ENCODE data around the gene KNSTRN.

Gene KNSTRN

DNA sequence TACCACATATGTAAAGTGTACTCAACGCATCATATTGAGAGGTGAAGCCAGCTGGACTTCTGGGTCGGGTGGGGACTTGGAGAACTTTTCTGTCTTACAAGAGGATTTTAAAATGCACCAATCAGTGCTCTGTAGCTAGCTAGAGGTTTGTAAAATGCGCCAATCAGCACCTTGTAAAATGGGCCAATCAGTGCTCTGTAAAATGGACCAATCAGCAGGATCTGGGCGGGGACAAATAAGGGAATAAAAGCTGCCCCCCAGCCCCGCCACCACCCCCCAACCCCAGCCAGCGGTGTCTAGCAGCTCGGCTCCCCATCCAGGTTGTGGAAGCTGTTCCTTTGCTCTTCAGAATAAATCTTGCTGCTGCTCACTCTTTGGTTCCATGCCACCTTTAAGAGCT lies 16.8 kb downstream of the KNSTRN start:
- DNase-seq = no peak

DNA sequence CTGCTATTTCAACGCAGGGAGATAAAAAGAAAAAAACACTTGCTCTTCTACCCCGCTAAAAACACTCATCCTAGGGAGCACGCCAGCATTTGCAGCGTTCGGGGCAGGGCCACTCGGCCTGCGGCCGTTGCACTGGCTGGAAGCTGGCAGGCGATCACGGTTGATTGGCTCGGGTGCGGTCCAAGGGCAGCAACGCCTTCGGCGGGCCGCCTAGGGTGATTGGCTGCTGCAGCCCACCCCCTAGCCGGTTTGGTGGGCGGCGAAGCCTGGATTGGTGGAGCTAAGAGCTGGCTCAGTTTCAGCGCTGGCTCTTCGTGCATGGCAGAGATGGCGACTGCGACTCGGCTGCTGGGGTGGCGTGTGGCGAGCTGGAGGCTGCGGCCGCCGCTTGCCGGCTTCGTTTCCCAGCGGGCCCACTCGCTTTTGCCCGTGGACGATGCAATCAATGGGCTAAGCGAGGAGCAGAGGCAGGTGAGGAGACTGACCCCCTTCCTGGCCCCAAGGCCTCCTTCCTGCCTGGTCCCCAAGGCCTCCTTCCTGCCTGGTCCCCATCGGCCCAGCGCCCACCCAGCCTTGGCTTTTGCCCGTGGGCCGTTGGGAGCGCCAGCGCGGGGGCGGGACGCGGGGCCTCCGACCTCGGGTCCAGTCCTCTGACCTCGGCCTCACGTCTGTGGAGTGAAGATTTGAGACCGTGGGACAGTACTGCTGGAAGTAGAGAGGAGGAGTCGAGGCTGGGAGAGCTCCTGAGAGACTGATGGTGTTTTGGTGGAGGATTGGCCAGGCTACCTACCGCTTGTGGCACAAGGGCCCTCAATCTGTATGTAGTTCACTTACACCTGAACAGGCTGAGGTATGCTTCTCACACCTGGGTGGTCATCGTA lies 23.2 kb downstream of the KNSTRN start, which contains the start of gene IVD:
Gene IVD, plus strand, starts transcription at position 295 of the 881 bp plus-strand sequence. Its CDS starts 33 bp downstream, at position 328.
- DNase-seq = peak; percentile 96

DNA sequence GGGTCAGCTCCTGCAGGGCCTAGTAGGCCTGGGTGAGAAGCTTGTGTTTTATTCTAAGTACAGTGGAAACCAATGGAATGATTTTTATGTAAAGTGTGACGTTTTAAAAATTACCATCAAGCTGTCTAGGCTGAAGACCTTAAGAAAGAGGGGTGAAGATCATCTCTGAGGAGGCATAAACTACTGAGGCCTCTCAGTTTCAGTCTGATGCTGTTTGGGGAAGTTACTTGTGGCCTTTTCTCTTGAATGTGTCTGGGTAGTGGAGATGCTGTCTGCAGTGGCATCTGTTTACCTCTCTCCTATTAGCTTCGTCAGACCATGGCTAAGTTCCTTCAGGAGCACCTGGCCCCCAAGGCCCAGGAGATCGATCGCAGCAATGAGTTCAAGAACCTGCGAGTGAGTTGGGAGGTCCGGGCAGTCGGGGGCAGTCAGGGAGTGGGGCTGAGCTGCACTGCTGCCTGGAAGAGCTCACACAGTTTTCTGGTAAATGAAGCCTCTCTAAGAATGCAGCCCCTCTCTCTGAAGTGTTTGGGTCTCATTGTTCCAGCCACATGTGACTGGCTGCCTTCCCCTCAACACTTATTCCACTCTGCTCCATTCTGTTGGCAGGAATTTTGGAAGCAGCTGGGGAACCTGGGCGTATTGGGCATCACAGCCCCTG lies 24.9 kb downstream of the KNSTRN start:
- no peak for DNase-seq

DNA sequence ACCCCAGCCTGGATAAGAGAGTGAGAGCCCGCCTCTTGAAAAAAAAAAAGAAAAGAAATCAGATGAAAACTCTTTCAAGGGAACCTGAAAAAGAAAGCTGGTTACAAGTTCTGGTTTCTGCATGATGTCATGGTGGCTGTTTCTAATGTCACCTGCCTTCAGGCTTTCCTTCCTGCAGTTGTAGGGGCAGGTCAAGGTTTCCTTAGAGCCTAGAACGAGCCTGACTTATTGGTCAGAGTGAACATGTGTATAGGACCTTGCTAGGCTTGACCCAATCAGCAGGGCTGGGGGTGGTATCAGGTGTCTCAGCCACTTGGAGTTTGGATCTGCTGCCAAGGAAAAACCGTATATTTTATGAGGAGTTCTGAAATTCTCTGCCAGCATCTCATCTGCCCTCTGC lies 26.8 kb downstream of the KNSTRN start:
- no peak for DNase-seq

DNA sequence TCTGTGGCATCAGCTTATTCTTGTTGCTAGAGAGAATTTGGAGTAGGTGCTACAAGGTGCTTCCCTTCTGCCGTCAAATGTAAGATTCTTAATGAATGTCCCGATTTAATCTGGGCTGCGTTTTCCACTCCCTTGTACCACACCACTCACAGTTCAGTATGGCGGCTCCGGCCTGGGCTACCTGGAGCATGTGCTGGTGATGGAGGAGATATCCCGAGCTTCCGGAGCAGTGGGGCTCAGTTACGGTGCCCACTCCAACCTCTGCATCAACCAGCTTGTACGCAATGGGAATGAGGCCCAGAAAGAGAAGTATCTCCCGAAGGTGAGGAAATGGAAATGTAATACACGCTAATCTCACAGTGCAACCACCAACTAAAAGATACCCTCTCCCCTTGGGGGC lies 28.0 kb downstream of the KNSTRN start:
- DNase-seq = no peak

DNA sequence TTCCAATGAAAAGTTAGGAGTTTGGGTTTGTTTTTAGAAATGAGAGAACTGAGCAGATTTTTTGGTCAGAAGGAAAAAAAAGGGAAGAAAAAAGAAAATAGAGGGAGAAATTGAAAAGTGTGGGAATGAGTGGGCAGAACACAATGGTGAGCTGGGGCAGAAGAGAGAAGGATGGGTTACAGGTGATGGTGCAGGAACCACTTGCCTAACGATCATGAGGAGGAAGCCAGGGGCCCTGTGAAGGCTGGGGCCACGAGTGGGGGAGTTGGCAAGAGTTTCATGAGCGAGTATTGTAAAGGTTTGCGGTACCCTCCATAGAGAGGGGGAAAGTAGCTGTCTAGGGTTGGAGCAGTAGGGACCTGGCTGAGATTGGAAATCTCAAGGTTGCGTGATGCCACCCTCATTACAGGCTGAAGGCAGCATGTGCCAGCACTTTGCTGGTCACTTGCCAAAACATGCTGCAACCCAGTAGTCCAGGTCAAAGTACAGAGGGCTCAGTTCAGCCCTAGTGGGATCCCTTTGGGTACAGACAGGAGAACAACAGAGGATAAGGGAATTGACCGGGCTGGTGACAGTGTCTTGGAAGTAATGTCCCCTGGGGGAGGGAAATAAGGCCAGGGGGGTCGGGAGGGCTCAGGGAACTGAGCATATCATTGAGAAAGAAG lies 29.7 kb downstream of the KNSTRN start:
- DNase-seq = no peak

DNA sequence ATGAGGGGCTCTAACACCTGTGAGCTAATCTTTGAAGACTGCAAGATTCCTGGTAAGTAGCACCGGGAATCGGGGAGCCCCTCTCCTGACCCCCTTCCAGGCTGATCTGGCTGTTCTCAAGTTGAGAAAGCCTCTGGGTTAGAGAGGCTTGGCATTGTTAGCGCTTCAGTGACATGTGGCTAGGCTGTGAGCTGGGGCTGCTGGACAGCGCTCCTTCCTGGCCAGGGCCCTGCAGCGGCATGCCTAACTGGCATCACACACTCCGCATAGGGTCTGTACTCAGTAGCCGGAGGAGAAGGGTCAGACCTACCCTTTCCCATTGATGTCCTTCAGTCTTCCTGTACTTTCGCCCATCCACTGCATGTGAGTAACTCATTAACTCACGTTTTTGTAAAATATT lies 30.5 kb downstream of the KNSTRN start:
- no peak for DNase-seq

DNA sequence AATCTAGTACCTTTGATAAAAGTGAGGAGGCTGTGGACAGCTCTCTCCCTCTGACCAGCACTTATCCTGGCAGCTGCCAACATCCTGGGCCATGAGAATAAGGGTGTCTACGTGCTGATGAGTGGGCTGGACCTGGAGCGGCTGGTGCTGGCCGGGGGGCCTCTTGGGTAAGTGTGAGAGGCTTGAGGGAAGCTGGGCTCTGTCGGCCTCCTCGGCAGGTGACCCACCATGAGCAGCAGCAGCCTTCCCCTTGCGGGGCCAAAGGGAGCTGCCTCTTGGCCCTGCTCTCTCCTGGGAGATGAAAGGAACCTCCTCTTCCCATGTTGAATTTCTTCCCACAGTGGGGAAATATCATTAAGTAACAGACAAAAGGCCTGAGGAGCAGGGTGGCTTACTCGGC lies 32.3 kb downstream of the KNSTRN start:
- DNase-seq = no peak

DNA sequence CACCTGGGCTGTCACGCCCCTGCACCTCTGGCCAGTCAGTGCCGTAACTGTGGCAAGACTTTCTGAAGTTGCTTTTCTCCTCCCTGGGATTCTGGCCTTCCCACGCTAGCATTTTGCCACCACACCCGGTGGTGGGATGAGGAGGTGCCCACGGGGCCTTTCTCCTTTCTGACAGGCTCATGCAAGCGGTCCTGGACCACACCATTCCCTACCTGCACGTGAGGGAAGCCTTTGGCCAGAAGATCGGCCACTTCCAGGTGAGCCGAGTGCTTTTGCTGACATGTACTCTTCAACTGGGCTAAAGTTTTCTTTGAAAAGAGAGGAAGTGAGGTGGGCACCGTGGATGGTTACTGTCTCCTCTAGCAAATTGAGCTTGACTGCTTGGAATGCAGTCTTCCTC lies 32.7 kb downstream of the KNSTRN start:
- DNase-seq = no peak

DNA sequence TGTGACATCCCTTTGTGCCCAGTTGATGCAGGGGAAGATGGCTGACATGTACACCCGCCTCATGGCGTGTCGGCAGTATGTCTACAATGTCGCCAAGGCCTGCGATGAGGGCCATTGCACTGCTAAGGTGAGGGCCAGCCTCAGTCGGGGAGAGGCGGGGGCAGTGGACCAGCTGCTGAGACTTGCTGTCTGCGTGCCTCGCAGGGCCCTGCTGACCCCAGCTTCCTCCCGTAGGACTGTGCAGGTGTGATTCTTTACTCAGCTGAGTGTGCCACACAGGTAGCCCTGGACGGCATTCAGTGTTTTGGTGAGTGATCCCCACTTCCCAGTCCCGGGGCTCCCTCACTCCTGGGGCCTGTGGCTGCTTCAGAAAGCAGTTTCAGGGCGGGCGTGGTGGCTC lies 33.5 kb downstream of the KNSTRN start:
- DNase-seq = no peak

DNA sequence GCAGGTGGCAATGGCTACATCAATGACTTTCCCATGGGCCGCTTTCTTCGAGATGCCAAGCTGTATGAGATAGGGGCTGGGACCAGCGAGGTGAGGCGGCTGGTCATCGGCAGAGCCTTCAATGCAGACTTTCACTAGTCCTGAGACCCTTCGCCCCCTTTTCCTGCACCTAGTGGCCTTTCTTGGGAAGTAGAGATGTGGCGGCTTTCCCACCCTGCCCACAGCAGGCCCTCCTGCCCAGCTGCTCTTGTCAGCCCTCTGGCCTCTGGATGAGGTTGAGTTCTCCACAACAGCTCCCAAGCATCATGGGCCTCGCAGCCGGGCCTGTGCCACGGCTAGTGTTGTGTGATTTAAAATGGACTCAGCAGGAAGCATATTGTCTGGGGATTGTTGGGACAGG lies 35.6 kb downstream of the KNSTRN start:
- no peak for DNase-seq

DNA sequence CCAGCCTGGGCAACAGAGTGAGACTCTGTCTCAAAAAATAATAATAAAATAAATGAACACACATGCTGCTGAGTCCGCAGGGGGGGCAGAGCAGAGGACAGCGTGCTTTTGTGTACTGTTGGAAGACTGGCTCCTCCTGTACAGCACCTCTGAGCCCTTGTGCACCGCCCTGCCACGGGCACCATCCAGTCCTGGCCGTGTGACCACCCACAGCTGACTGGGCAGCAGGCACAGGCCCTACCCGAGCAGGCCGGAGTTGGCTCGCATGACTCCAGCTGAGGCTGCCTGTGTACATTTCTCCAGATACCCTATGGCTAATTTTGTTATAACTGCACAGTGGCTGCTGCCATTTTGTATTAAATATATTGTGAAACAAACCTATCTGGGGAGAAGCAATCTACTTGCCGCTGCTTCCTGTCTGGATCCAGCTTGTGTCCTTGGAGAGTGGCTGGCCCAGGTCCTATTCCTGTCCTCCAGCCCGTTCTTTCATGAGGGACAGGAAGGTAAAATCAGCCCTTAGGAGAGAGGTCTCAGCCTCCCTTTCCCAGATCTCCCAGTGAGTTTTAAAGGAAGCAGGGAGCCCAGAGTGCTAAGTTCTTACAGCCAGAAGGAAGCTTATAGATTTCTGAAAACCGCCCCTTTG lies 37.7 kb downstream of the KNSTRN start:
- no peak for DNase-seq

DNA sequence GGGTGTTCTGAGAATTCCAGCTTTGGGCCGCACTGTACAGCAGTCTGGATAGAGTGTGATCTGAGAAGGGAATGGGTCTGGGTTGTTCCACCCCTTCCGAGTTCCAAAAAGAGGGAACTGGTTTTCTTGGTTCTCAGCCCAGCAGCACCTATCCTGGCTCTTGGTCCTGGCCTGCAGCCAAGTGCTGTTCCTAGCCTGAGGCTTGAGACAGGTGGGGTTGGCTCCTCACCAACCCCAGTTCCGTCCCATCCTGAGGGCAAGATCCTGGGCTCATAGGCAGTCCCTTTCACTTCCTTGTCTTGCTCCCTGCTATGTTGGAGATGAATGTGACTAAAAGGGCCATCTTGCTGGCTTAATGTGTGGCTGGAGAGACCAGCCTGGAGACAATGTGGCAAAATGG lies 38.3 kb downstream of the KNSTRN start:
- DNase-seq = no peak

DNA sequence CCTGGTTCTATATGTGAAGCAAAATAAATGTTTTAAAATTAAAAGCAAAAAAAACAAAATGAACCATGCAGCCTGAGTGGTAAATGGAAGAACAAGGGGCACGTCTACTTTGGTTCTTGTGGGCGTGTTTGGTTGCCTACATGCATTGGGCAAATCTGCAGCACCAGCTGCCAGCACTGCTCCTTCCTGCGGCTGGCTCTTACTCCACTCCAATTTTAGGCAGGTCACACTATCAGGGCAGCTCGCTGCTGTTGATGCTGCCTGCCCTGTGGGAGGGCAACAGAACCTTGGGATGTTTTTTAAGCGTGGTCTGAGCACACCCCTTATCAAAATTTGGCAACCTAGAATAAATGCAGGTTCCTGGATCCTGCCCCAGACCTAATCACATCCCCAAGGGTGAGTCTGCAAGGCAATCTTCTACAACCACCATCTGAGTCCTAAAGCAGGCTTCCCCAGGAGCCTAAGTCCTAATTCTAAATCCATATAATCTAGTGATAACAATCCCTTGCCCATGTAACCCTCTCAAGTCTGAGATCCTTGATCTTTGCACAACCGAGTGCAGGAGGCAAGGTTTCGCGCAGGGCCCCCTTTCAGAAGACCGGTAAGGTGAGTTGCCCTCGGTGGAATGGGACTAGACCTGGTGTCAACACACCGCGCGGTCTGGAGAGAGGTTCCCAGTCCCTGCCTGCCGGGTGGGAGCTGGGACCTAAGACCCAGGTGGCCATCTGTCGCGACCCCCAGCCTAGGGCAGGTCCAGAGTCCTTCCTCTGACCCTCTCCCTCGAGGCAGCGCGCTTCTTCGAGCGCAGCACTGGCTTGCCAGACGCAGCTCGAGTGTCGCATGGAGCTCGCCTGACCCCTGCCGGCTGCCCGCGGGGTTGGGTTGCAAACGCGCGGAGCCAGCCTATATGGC lies 39.0 kb downstream of the KNSTRN start:
- DNase-seq = peak; percentile 56

DNA sequence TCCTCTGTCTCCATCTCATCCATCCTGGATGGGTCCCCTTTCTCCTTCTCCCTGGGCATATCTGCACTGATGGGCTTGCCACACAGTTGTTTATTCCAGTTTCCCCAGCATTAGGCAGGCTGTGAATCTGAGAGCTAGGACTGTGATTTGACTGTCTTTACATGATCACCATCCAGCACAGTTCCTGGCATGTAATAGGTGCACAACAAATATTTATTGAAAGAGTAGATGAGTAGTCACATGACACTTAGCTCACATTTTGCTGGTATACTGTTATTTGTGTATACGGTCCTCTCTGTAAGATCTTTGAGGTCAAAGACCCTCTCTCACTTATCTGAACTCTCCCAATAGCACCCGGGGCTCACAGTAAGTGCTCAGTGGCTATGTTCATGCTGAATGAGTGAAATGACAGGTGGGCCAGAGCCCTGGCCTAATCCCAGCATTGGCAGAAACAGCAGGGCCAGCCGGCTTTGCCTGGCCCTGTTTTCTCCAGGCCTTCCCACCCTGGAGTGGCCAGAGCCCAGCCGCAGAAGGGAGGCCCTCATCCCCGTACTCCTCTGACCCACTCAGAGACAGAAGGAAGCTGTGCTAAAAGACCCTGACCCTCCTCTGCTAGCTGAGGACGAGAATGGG lies 42.1 kb downstream of the KNSTRN start:
- DNase-seq = no peak

DNA sequence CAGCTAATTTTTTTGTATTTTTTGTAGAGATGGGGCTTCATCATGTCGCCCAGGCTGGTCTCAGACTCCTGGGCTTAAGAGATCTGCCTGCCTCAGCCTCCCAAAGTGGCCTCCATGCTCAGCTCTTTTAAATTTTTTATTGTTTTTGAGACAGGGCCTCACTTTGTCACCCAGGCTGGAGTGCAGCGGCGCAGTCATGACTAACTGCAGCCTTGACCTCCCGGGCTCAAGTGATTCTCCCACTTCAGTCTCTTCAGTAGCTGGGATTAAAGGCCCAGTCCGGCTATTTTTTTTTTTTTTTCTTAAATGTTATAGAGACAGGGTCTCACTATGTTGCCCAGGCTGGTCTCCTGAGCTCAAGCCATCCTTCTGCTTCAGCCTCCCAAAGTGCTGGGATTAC lies 43.2 kb downstream of the KNSTRN start:
- no peak for DNase-seq

DNA sequence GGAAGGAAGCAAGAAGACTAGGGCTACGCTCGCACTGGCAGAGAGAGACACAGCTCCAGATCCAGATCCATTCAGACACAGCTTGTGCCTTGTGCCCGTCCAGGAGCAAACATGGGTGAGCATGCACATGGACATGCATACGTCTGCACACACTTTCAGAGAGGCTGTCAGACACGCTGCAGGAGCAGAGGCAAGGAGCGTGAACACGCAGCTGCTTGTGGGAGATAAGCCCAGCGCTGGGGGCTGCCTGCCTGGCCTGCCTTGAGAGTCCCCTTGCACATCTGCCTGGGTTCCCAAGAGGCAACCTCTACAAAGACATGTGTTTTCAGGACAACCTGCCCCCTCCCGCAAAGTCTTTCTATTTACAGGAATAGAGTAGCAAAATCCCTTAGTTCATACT lies 44.7 kb downstream of the KNSTRN start:
- no peak for DNase-seq

DNA sequence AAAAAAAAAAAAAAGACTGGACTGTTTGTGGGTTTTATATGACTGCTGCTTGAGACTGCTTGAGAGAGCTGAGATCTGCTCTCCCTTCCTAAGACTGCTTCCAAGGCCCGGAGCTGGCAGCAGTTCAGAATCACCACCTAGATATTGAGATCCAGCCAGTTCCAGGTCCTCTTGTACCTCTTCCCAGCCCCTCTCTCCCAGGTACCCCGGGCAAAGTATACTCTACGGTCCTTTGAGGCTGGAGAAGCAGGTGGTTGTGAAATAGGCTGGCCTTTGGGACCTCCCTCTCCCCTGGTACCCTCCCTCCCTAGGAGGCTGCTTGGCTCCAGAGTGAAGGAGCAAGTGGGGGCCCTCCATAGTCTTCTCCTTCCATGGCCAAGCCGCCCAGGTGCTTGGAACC lies 45.7 kb downstream of the KNSTRN start:
- no peak for DNase-seq

DNA sequence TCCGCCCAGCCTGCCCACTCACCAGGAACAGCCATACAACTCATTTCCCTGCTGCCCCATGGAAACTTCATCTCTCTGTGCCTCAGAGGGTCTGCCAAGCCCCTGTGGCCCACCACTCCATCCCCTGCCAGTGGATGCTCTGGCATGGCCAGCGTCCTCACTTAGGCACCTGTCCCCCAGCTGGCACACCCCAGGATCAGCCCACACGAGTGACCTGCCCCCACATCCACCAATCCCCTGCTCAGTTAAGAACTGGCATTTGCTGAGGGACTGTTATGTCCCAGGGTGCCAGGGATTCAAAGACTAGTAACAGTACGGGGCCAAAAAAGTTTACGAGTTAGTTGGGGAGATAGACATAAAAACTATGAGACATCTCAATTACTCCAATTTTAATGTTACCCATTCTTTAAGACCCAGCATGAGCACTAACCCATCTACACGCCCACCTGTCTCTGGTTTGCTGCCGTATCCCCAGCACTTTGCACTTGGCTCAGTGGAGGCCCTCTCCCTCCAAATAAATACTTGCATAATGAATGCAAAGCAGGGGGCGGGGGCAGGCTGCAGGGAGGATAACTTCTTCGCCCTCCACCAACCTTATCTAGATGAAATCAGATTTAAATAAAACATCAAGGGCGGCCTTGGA lies 46.7 kb downstream of the KNSTRN start:
- DNase-seq = no peak

DNA sequence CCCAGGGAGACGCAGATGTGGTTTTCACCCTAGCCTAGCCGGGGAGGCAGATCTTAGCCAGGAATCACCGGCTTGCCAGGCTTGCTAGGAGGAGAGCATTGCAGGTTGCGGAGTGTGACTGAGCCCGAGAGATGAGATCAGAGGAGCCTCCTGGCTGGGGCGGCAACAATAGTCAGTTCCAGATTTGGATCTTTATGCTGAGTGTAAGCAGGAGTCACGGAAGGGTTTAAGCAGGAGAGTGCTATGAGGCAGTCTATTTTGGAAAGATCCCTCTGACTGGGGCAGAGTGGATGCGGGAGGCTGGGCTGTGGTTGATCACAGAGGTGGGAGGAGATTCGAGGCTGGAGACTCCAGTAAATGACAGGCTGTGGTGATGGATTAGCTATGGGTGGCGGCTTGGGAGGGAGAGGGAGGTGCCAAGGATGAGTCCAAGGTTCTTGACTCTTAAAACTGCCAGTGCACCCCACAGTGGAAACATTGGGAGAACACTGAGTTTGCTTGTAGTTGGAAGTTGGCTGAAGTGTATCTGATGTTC lies 47.8 kb downstream of the KNSTRN start:
- peak; percentile 27 for DNase-seq
